ENCODE results near the gene WFDC5. TPM values are rescaled to one million over a fixed set of nuclear protein-coding genes. Genes with fewer than 3 reads are reported as not detected.

The WFDC5 gene
- total and polyA plus RNA-seq, 10 of the 15 experiments (the other 5 are each of a cell fraction or from before 2014, with no cell fraction given), result 0.20 to 0.26 (median 0.21) TPM; not detected in 7

DNA sequence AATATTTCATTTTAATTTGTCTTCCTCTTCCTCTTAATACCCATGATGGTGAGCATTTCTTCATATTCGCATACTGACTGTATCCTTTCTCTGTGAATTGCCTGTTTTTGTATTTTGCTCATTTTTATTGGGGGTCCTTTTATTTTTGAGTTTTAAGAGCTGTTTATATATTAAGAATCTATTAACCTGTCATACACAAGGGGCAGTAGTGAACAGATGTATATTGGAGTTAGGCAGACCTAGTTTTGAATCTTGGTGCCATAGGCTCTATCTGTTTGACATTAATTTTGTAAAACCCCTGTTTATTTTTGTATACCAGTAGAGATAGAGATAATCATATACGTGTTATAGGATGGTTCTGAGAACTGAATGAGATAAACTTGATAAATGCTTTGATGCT lies 3.1 kb upstream of the WFDC5 start (continued):
- TF ChIP-seq, protein P1, sequence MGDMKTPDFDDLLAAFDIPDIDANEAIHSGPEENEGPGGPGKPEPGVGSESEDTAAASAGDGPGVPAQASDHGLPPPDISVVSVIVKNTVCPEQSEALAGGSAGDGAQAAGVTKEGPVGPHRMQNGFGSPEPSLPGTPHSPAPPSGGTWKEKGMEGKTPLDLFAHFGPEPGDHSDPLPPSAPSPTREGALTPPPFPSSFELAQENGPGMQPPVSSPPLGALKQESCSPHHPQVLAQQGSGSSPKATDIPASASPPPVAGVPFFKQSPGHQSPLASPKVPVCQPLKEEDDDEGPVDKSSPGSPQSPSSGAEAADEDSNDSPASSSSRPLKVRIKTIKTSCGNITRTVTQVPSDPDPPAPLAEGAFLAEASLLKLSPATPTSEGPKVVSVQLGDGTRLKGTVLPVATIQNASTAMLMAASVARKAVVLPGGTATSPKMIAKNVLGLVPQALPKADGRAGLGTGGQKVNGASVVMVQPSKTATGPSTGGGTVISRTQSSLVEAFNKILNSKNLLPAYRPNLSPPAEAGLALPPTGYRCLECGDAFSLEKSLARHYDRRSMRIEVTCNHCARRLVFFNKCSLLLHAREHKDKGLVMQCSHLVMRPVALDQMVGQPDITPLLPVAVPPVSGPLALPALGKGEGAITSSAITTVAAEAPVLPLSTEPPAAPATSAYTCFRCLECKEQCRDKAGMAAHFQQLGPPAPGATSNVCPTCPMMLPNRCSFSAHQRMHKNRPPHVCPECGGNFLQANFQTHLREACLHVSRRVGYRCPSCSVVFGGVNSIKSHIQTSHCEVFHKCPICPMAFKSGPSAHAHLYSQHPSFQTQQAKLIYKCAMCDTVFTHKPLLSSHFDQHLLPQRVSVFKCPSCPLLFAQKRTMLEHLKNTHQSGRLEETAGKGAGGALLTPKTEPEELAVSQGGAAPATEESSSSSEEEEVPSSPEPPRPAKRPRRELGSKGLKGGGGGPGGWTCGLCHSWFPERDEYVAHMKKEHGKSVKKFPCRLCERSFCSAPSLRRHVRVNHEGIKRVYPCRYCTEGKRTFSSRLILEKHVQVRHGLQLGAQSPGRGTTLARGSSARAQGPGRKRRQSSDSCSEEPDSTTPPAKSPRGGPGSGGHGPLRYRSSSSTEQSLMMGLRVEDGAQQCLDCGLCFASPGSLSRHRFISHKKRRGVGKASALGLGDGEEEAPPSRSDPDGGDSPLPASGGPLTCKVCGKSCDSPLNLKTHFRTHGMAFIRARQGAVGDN (IDR thresholded peaks at IDR 0.05), result no peak
- no peak for TF ChIP-seq NFYA (IDR thresholded peaks at IDR 0.05; ENCODE audit: borderline replicate concordance, low read depth, low read length)

DNA sequence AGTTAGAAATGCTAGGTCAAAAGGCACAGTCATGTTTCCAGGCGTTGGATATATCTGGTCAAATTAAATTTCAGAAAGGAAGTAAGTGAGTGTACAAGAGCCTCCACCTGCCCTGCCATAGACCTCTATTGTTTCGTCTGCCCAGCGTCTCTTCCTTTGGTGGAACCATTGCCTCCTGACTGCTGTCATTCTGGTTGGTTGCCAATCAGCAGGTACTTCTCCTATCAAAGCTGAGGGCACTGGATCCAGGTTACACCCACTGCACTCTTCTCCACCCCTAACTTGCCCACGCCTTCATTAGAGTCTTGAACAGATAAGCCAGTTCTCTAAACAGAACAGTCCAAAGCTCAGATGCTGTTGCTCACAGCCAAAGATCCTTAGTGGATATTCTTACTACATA lies 2.6 kb upstream of the WFDC5 start:
- no peaks in the 10 kb centered on the region for H3K9me3 ChIP-seq (replicated peaks; ENCODE audit: control insufficient read depth, insufficient read depth, low read length)
- WGBS (ENCODE audit: insufficient coverage, insufficient replicate concordance, low lambda C conversion rate, missing lambda C conversion rate), result 64% methylated on average over 4 of the region's 4 CpGs
- in situ Hi-C loops (cut with MboI) (no loop called here), intact Hi-C loops (cut with micrococcal nuclease; ENCODE audit: unreplicated experiment) (no loop called here)
- no peaks in the 10 kb centered on the region for H3K79me2 ChIP-seq (ENCODE audit: control insufficient read depth, insufficient read depth, low read length)
- no peaks in the 10 kb centered on the region; a peak in 2 of 4 replicates for H3K27me3 ChIP-seq (replicated peaks in 1 of 2; ENCODE audit: control insufficient read depth in 2 of 2, insufficient read depth in 2 of 2, low read length in 1 of 2)
- H2AFZ ChIP-seq (ENCODE audit: control insufficient read depth, low read depth, low read length), result no peak overlapping the region
- H3K27ac ChIP-seq (ENCODE audit: control insufficient read depth, insufficient read depth), result no peak overlapping the region
- H4K20me1 ChIP-seq (ENCODE audit: control insufficient read depth, insufficient read depth), result no peaks in the 10 kb centered on the region
- RAD21 ChIA-PET (ENCODE audit: unreplicated experiment), result no interaction called here
- no TSS peak for BruUV-seq (replicated peaks)
- CTCF ChIA-PET, result interaction anchor here (1.0 to 1.4 kb wide), 2 partner anchors 22 to 74 kb away, joined by 3 to 4 read pairs; no protein-coding TSS in a partner anchor
- H3K4me3 ChIP-seq, result no peak overlapping the region
- FAIRE-seq (no peak), ATAC-seq (no peak), DNase-seq (ENCODE audit: low read depth, low spot score) (no peak)
- SMC1A ChIA-PET (ENCODE audit: uncharacterized antibody, unreplicated experiment), result no interaction called here
- no peaks in the 10 kb centered on the region for H3K4me1 ChIP-seq (ENCODE audit: control insufficient read depth, insufficient read depth, low read length)
- POLR2A ChIA-PET, result no interaction called here
- H3K4me2 ChIP-seq (ENCODE audit: control insufficient read depth, insufficient read depth), result no peak overlapping the region
- H3K9ac ChIP-seq (ENCODE audit: control insufficient read depth, insufficient read depth, low read length), result no peak overlapping the region
- H3K36me3 ChIP-seq (ENCODE audit: control insufficient read depth in 2 of 2, insufficient read depth in 2 of 2, low read length in 1 of 2), result no peaks in the 10 kb centered on the region
- TF ChIP-seq, protein P2, sequence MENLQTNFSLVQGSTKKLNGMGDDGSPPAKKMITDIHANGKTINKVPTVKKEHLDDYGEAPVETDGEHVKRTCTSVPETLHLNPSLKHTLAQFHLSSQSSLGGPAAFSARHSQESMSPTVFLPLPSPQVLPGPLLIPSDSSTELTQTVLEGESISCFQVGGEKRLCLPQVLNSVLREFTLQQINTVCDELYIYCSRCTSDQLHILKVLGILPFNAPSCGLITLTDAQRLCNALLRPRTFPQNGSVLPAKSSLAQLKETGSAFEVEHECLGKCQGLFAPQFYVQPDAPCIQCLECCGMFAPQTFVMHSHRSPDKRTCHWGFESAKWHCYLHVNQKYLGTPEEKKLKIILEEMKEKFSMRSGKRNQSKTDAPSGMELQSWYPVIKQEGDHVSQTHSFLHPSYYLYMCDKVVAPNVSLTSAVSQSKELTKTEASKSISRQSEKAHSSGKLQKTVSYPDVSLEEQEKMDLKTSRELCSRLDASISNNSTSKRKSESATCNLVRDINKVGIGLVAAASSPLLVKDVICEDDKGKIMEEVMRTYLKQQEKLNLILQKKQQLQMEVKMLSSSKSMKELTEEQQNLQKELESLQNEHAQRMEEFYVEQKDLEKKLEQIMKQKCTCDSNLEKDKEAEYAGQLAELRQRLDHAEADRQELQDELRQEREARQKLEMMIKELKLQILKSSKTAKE (IDR thresholded peaks at IDR 0.05; ENCODE audit: low read depth, poor library complexity, severe bottlenecking), result no peak
- no peak for TF ChIP-seq ZNF217 (IDR thresholded peaks at IDR 0.05)
- TF ChIP-seq MEF2B (IDR thresholded peaks at IDR 0.05; ENCODE audit: partially characterized antibody, poor library complexity, severe bottlenecking), result no peak
- TF ChIP-seq, protein P3, sequence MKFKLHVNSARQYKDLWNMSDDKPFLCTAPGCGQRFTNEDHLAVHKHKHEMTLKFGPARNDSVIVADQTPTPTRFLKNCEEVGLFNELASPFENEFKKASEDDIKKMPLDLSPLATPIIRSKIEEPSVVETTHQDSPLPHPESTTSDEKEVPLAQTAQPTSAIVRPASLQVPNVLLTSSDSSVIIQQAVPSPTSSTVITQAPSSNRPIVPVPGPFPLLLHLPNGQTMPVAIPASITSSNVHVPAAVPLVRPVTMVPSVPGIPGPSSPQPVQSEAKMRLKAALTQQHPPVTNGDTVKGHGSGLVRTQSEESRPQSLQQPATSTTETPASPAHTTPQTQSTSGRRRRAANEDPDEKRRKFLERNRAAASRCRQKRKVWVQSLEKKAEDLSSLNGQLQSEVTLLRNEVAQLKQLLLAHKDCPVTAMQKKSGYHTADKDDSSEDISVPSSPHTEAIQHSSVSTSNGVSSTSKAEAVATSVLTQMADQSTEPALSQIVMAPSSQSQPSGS (IDR thresholded peaks at IDR 0.05; ENCODE audit: low read length), result no peak
- TF ChIP-seq, protein P4, sequence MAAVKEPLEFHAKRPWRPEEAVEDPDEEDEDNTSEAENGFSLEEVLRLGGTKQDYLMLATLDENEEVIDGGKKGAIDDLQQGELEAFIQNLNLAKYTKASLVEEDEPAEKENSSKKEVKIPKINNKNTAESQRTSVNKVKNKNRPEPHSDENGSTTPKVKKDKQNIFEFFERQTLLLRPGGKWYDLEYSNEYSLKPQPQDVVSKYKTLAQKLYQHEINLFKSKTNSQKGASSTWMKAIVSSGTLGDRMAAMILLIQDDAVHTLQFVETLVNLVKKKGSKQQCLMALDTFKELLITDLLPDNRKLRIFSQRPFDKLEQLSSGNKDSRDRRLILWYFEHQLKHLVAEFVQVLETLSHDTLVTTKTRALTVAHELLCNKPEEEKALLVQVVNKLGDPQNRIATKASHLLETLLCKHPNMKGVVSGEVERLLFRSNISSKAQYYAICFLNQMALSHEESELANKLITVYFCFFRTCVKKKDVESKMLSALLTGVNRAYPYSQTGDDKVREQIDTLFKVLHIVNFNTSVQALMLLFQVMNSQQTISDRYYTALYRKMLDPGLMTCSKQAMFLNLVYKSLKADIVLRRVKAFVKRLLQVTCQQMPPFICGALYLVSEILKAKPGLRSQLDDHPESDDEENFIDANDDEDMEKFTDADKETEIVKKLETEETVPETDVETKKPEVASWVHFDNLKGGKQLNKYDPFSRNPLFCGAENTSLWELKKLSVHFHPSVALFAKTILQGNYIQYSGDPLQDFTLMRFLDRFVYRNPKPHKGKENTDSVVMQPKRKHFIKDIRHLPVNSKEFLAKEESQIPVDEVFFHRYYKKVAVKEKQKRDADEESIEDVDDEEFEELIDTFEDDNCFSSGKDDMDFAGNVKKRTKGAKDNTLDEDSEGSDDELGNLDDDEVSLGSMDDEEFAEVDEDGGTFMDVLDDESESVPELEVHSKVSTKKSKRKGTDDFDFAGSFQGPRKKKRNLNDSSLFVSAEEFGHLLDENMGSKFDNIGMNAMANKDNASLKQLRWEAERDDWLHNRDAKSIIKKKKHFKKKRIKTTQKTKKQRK (IDR thresholded peaks at IDR 0.05; ENCODE audit: low read depth, low read length), result no peak
- TF ChIP-seq TCF3 (IDR thresholded peaks at IDR 0.05; ENCODE audit: borderline replicate concordance, insufficient read depth, low read depth, low read length), result no peak
- TF ChIP-seq, protein P5, sequence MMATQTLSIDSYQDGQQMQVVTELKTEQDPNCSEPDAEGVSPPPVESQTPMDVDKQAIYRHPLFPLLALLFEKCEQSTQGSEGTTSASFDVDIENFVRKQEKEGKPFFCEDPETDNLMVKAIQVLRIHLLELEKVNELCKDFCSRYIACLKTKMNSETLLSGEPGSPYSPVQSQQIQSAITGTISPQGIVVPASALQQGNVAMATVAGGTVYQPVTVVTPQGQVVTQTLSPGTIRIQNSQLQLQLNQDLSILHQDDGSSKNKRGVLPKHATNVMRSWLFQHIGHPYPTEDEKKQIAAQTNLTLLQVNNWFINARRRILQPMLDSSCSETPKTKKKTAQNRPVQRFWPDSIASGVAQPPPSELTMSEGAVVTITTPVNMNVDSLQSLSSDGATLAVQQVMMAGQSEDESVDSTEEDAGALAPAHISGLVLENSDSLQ (IDR thresholded peaks at IDR 0.05), result no peak
